Glutamatergic neuron (in vitro differentiated cells): Measurements from ENCODE around the gene MFRP. TPM values are rescaled to one million over a fixed set of nuclear protein-coding genes. Genes with fewer than 3 reads are reported as not detected.
A peak's percentile ranks its signal among the peaks of the same experiment; 100 is the strongest.

Source experiments
- DNase-seq: peaks from one replicate; pipeline ENCODE4 v3.0.0; 2022
- H3K27ac Mint-ChIP-seq: one replicate; pipeline ENCODE4 v1.8.0; 2020; ENCODE audit warnings: mild to moderate bottlenecking, mixed read lengths, inconsistent platforms; ENCODE audit not compliant: unreplicated experiment
- H3K27me3 Mint-ChIP-seq: one replicate; pipeline ENCODE4 v1.8.0; 2020; ENCODE audit warnings: mild to moderate bottlenecking, moderate library complexity, mixed read lengths, inconsistent platforms; ENCODE audit not compliant: unreplicated experiment
- H3K36me3 Mint-ChIP-seq: one replicate; pipeline ENCODE4 v1.8.0; 2020; ENCODE audit warnings: mild to moderate bottlenecking, mixed read lengths, inconsistent platforms; ENCODE audit not compliant: unreplicated experiment
- H3K4me1 Mint-ChIP-seq: one replicate; pipeline ENCODE4 v1.8.0; 2020; ENCODE audit warnings: mild to moderate bottlenecking, low read depth, mixed read lengths, inconsistent platforms; ENCODE audit not compliant: unreplicated experiment
- H3K4me3 Mint-ChIP-seq: one replicate; pipeline ENCODE4 v1.8.0; 2020; ENCODE audit warnings: mild to moderate bottlenecking, mixed read lengths, inconsistent platforms; ENCODE audit not compliant: unreplicated experiment
- H3K9me3 Mint-ChIP-seq: one replicate; pipeline ENCODE4 v1.8.0; 2020; ENCODE audit warnings: mild to moderate bottlenecking, moderate library complexity, mixed read lengths, inconsistent platforms; ENCODE audit not compliant: unreplicated experiment
- CTCF ChIP-seq: fragments of 200-600 bp; sonication (generic); IDR thresholded peaks from one replicate; pipeline ENCODE4 v1.5.0; 2021; ENCODE audit not compliant: partially characterized antibody, unreplicated experiment
- total RNA-seq: library from RNA; stranded (reverse); fragmentation: NEBNext Ultra II Directional; extraction: Animal tissue kit (Norgen Biotek cat#: 25700); gene quantifications from one replicate; pipeline ENCODE4 v1.2.1, GENCODE V29; 2021; ENCODE audit not compliant: unreplicated experiment

MFRP gene
- total RNA-seq, 1 donor from 2014 or later = not detected

- DNase-seq = no peak
- no peaks in the 10 kb centered on the region for H3K36me3 Mint-ChIP-seq
- no peaks in the 10 kb centered on the region for H3K9me3 Mint-ChIP-seq
- TF ChIP-seq CTCF = no peak
- H3K4me3 Mint-ChIP-seq = no peak overlapping the region
- H3K27me3 Mint-ChIP-seq = peaks cover 6% of the 10 kb centered on the region
- peaks cover 25% of the 10 kb centered on the region for H3K4me1 Mint-ChIP-seq
- no peak overlapping the region for H3K27ac Mint-ChIP-seq
Measured at GRCh38 chr11:119375337-119376196, 29.1 kb upstream of the MFRP start.

GRCh38 chr11:119374632-119375336 is 28.3 kb upstream of the MFRP start:
- Mint-ChIP-seq H3K4me3 (no peak overlapping the region), H3K27me3 (peaks cover 6% of the 10 kb centered on the region), H3K4me1 (peaks cover 28% of the 10 kb centered on the region), H3K27ac (no peak overlapping the region), H3K36me3 (no peaks in the 10 kb centered on the region), H3K9me3 (no peaks in the 10 kb centered on the region)
- TF ChIP-seq CTCF = no peak
- no peak for DNase-seq

GRCh38 chr11:119373921-119374631 is 27.6 kb upstream of the MFRP start:
- DNase-seq = peak; percentile 92

GRCh38 chr11:119373059-119373920 is 26.8 kb upstream of the MFRP start:
- no peaks in the 10 kb centered on the region for H3K36me3 Mint-ChIP-seq
- H3K27me3 Mint-ChIP-seq = peaks cover 10% of the 10 kb centered on the region
- no peaks in the 10 kb centered on the region for H3K9me3 Mint-ChIP-seq
- H3K4me3 Mint-ChIP-seq = no peak overlapping the region
- TF ChIP-seq CTCF = no peak
- no peak for DNase-seq
- no peak overlapping the region for H3K27ac Mint-ChIP-seq
- H3K4me1 Mint-ChIP-seq = peaks cover 34% of the 10 kb centered on the region

More at GRCh38 chr11:119373921-119374631, 27.6 kb upstream of the MFRP start:
- peaks cover 10% of the 10 kb centered on the region for H3K27me3 Mint-ChIP-seq
- no peaks in the 10 kb centered on the region for H3K36me3 Mint-ChIP-seq
- no peak overlapping the region for H3K4me3 Mint-ChIP-seq
- H3K27ac Mint-ChIP-seq = no peak overlapping the region
- H3K9me3 Mint-ChIP-seq = no peaks in the 10 kb centered on the region
- TF ChIP-seq CTCF = peak; percentile 90
- H3K4me1 Mint-ChIP-seq = peaks cover 32% of the 10 kb centered on the region
